ENCODE measurements around the gene GNAI3.

- TF ChIP-seq CTCF (IDR thresholded peaks at IDR 0.05; ENCODE audit: low read depth, low read length, poor library complexity, severe bottlenecking) (no peak), EZH2phosphoT487 (IDR thresholded peaks at IDR 0.05; ENCODE audit: borderline replicate concordance, low read length) (no peak)
These were observed 40.8 kb downstream of the GNAI3 start for GRCh38 chr1:109589177-109589576.
